Measurements from ENCODE around the gene CAPN13.

- TF ChIP-seq, protein P1, sequence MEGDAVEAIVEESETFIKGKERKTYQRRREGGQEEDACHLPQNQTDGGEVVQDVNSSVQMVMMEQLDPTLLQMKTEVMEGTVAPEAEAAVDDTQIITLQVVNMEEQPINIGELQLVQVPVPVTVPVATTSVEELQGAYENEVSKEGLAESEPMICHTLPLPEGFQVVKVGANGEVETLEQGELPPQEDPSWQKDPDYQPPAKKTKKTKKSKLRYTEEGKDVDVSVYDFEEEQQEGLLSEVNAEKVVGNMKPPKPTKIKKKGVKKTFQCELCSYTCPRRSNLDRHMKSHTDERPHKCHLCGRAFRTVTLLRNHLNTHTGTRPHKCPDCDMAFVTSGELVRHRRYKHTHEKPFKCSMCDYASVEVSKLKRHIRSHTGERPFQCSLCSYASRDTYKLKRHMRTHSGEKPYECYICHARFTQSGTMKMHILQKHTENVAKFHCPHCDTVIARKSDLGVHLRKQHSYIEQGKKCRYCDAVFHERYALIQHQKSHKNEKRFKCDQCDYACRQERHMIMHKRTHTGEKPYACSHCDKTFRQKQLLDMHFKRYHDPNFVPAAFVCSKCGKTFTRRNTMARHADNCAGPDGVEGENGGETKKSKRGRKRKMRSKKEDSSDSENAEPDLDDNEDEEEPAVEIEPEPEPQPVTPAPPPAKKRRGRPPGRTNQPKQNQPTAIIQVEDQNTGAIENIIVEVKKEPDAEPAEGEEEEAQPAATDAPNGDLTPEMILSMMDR (IDR thresholded peaks at IDR 0.05; ENCODE audit: low read length) = no peak
- TF ChIP-seq EZH2 (optimal IDR thresholded peaks at IDR 0.05; ENCODE audit: low read depth, low read length) = no peak
- TF ChIP-seq EZH2phosphoT487 (IDR thresholded peaks at IDR 0.05; ENCODE audit: low read length) = no peak
Observed at GRCh38 chr2:30689496-30690125, 117.6 kb downstream of the CAPN13 start.
